Activated CD8-positive, alpha-beta memory T cell treated with anti-CD3 and anti-CD28 coated beads, Interleukin-2, amount 50 U/mL, for 4 hours (primary cell): ENCODE results near the gene C10orf143.
"Not testable (repeated sequence)": the region's sequence is repeated elsewhere in the genome, so short reads cannot be mapped to it uniquely, and the experiment has no call there.

Experiments
- DNase-seq: peaks from one replicate; pipeline ENCODE4 v3.0.0-alpha.2; 2020

The C10orf143 gene

GRCh38 chr10:130111113-130111851 is 652 bp upstream of the C10orf143 start:
- DNase-seq = peak; percentile 93

- peak; percentile 66 for DNase-seq
Measured at GRCh38 chr10:130109796-130110245, 809 bp downstream of the C10orf143 start.

GRCh38 chr10:130108934-130109604 is 1.6 kb downstream of the C10orf143 start:
- no peak for DNase-seq

GRCh38 chr10:130108146-130108545 is 2.5 kb downstream of the C10orf143 start:
- not testable (repeated sequence) for DNase-seq

- DNase-seq = no peak
Measured at GRCh38 chr10:130105724-130106123, 4.9 kb downstream of the C10orf143 start.

GRCh38 chr10:130099344-130099743 is 11.3 kb downstream of the C10orf143 start:
- DNase-seq = no peak

GRCh38 chr10:130090565-130090964 is 20.1 kb downstream of the C10orf143 start:
- not testable (repeated sequence) for DNase-seq

GRCh38 chr10:130080461-130080814 is 30.2 kb downstream of the C10orf143 start:
- no peak for DNase-seq

GRCh38 chr10:130079614-130080460 is 30.8 kb downstream of the C10orf143 start:
- no peak for DNase-seq

GRCh38 chr10:130078120-130078519 is 32.5 kb downstream of the C10orf143 start:
- no peak for DNase-seq

- no peak for DNase-seq
Measured at GRCh38 chr10:130076681-130077080, 33.9 kb downstream of the C10orf143 start.

- DNase-seq = no peak
Measured at GRCh38 chr10:130074639-130075038, 36.0 kb downstream of the C10orf143 start.

GRCh38 chr10:130073912-130074311 is 36.7 kb downstream of the C10orf143 start:
- no peak for DNase-seq

GRCh38 chr10:130072247-130072646 is 38.4 kb downstream of the C10orf143 start:
- no peak for DNase-seq

GRCh38 chr10:130067893-130068292 is 42.7 kb downstream of the C10orf143 start:
- DNase-seq = no peak

- no peak for DNase-seq
Measured at GRCh38 chr10:130066743-130067142, 43.9 kb downstream of the C10orf143 start.

- DNase-seq = no peak
Measured at GRCh38 chr10:130065251-130065650, 45.4 kb downstream of the C10orf143 start.

- no peak for DNase-seq
Measured at GRCh38 chr10:130064783-130065182, 45.8 kb downstream of the C10orf143 start.

- no peak for DNase-seq
Measured at GRCh38 chr10:130062976-130063375, 47.7 kb downstream of the C10orf143 start.

GRCh38 chr10:130062201-130062600 is 48.4 kb downstream of the C10orf143 start:
- no peak for DNase-seq

GRCh38 chr10:130061760-130062159 is 48.9 kb downstream of the C10orf143 start:
- no peak for DNase-seq

GRCh38 chr10:130054021-130054420 is 56.6 kb downstream of the C10orf143 start:
- no peak for DNase-seq

GRCh38 chr10:130053561-130053960 is 57.1 kb downstream of the C10orf143 start:
- no peak for DNase-seq

GRCh38 chr10:130052193-130052592 is 58.4 kb downstream of the C10orf143 start:
- no peak for DNase-seq
